Measurements from ENCODE around the gene ALAS2.

DNA sequence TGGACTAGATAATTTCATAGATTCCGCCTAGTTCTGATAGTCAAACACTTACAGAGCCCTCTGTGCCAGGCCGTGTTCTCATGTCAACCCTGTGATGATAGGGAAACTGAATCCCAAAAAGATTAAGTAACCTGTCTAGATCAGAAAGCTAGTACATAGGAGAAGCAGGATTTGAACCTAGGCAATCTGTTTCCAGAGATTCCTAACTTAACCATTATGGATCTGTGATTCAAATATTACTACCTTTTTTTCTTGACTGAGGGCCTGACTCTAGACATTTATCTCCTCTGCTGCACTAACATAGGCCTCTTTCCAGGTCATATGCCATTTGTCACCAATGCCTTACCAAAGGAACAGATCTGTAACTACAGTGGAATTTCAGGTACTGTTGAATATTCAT, 1.5 kb downstream of the ALAS2 start:
- no peak for TF ChIP-seq TAF1 (IDR thresholded peaks at IDR 0.05; ENCODE audit: low read depth)
- no peak for TF ChIP-seq TCF12 (IDR thresholded peaks at IDR 0.05; ENCODE audit: low read depth)
